Measurements from ENCODE around the gene GFER.
"Not testable (repeated sequence)": the region's sequence is repeated elsewhere in the genome, so short reads cannot be mapped to it uniquely, and the experiment has no call there.

The GFER gene

GRCh38 chr16:2005646-2006045 lies 21.7 kb downstream of the GFER start:
- DNase-seq (ENCODE audit: low read depth in 3 of 3) = no peak

- DNase-seq (ENCODE audit: low read depth in 3 of 3) = no peak
Observed at GRCh38 chr16:2006317-2006716, 22.3 kb downstream of the GFER start.

GRCh38 chr16:2007081-2007836 lies 23.3 kb downstream of the GFER start:
- DNase-seq (ENCODE audit: low read depth in 3 of 3) = no peak

DNA sequence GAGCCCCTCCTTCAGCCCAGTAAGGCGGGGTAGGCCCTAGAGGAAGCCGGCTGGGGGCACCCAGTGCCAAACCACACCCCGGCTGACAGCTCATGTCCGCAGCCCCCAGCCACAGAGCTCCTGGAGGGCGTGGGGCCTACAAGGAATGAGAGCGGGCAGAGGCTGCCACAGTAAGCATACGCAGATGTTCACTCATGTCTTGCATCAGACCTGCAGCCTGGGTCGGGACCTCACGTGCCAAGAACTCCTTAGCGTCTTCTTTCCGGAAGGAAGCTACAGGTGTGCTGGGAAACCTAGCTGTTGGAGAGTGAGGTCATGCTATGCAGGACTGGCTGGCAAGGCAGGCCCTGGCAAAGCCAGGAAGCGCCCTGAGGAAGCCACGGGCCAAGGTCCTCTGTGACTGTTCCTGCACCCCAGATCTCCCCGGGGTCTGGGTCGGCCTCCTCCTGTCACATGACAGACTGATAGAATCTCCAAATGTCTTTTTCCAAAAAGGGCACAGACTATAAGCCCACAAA lies 24.1 kb downstream of the GFER start:
- no peak for DNase-seq (ENCODE audit: low read depth in 3 of 3)

GRCh38 chr16:2008631-2009163 lies 24.7 kb downstream of the GFER start:
- peak in 1 of 3 experiments; percentile 50 for DNase-seq (ENCODE audit: low read depth in 3 of 3)

GRCh38 chr16:2009164-2009711 lies 25.2 kb downstream of the GFER start:
- no peak for DNase-seq (ENCODE audit: low read depth in 3 of 3)

DNA sequence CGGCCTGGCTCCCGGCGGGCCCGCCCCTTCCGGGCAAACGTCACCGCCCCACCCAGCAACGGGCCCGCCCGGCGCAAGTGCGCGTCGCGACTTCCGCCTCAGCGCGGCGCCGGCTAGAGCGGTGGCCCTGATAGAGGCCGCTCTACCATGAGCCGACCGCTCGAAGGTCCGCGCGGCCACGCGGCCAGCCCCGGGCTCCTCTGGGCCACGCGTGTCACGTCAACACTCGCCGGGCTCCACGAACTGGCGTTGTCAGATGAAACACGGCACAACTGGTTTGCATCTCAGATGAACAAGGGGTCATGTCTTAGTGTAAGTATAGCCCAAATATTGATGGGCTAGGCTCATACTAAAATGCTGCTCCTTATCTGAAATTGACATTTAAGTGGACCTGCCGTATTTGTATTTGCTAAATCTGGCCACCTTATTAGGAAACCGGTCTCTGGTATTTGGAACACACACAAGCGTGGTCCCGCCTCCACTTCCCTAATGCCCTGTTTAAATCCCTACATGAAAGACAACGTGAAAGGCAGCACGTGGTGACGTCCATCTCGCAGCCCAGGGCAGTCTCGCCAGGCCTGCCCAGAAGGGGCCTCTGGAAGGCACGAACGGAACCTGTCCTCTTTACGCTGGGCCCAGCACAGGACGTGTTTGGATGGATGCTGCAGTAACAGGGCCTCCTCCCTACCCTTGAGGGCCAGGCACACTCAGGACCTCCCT lies 26.0 kb downstream of the GFER start, which contains the start of gene ZNF598:
TSS of gene ZNF598 (minus strand) at position 31 of the 720 bp plus-strand sequence.
- DNase-seq (ENCODE audit: low read depth in 3 of 3) = peak; percentile 55 to 76 (median 73)

DNA sequence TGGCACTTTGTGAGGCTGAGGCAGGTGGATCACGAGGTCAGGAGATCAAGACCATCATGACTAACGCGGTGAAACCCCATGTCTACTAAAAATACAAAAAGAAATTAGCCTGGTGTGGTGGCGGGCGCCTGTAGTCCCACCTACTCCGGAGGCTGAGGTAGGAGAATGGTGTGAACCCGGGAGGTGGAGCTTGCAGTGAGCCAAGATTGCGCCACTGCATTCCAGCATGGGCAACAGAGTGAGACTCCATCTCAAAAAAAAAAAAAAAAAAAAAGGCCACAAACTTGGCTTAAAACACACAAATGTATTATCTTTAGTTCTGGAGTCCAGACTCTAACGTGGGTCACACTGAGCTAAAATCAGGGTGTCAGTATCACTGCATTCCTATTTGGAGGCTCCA lies 27.7 kb downstream of the GFER start:
- not testable (repeated sequence) for DNase-seq (ENCODE audit: low read depth in 3 of 3)

DNA sequence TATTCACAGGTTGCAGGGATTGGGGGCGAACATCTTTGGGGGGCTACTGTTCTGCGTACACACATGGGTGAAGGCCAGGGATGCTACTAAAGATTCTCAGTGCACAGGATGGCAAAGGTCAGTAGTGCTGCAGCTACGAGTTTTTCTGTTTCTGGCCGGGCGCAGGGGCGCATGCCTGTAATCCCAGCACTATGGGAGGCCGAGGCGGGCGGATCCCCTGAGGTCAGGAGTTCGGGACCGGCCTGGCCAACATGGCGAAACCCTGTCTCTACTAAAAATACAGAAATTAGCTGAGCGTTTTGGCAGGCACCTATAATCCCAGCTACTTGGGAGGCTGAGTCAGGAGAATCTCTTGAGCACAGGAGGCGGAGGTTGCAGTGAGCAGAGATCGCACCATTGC lies 29.5 kb downstream of the GFER start:
- DNase-seq (ENCODE audit: low read depth in 3 of 3) = no peak

DNA sequence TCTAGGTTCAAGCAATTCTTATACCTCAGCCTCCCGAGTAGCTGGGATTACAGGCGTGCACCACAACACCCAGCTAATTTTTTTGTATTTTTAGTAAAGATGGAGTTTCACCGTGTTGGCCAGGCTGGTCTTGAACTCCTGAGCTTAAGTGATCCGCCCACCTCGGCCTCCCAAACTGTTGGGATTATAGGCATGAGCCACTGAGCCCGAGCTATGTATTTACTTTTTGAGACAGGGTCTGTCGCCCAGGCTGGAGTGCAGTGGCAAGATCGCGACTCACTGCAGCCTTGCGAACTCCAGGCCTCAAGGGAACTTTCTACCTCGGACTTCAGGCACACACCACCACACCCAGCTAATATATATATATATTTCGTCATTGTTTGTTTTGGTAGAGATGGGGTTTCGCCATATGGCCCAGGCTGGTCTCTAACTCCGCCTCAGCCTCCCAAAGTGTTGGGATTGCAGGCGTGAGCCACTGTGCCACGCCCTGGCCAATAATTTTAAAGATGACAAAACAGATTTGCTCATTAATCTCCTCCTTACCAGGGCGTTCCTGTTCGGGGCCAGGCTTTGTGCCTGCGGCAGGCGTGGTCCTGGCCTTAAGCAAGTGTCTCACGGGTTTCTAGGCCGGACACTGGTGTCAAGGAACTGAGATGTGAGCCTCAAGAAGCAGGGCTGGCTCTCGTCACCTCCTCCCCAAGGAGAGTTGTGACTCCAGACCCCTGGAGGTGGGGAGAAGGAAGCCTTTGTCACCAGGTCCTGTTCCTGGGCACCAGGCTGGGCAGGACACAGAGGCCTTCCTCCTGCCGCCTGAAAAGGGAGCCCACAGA lies 31.3 kb downstream of the GFER start:
- no peak for DNase-seq (ENCODE audit: low read depth in 3 of 3)

GRCh38 chr16:2015947-2016208 lies 31.9 kb downstream of the GFER start:
- no peak for DNase-seq (ENCODE audit: low read depth in 3 of 3)

DNA sequence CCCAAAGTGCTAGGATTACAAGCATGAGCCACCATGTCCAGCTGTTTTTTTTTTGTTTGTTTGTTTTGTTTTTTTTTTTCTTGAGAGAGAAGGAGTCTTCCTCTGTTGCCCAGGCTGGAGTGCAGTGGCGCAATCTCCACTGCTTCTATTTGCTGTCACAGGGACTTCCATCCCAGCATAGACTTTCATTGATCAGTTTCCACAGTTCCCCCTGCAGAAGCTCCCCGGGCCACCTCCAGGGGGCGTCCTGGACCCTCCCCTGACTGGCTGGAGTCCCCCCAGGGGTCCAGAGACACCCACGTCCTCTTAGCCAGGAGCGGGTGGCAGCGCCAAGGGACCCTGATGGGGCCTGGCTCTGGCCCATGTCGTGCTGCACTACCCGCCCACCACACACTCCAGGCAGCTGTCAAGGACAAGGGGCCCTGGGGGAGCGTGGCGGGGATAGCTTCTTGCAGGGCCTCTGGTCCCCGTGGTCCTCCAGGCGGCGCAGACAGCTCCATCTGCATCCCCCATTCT lies 32.5 kb downstream of the GFER start:
- no peak for DNase-seq (ENCODE audit: low read depth in 3 of 3)

GRCh38 chr16:2019518-2019920 lies 35.5 kb downstream of the GFER start, which contains the start of gene NPW:
Gene NPW (plus strand): TSS chr16:2019785.
- peak in 2 of 3 experiments; percentile 14 to 38 for DNase-seq (ENCODE audit: low read depth in 3 of 3)

GRCh38 chr16:2019921-2020831 lies 36.2 kb downstream of the GFER start:
- no peak for DNase-seq (ENCODE audit: low read depth in 3 of 3)

- DNase-seq (ENCODE audit: low read depth in 3 of 3) = no peak
Observed at GRCh38 chr16:2022723-2023091, 38.7 kb downstream of the GFER start.

- DNase-seq (ENCODE audit: low read depth in 3 of 3) = peak; percentile 90 to 95 (median 92)
Observed at GRCh38 chr16:2023092-2024031, 39.4 kb downstream of the GFER start.

GRCh38 chr16:2024032-2024420 lies 40.0 kb downstream of the GFER start:
- no peak for DNase-seq (ENCODE audit: low read depth in 3 of 3)

DNA sequence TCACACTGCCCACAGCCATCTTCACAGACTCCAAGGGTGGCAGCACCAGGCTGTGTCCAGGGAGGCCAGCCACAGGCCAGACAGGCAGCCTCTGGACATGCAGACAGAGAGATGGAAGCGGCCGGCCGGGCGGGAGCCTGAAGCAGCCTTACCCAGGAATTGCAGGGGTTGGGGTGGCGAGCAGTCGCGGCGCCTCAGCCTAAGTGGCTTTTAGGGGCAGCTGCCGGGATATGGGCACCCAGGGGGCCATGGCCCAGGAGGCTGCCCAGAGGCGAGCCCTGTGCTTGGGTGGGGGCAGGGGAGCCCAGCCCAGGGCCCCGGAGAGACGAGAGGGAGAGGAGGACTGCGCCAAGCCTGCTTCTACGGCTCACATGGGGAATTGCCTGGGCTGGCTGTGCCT lies 41.3 kb downstream of the GFER start:
- no peak for DNase-seq (ENCODE audit: low read depth in 3 of 3)

DNA sequence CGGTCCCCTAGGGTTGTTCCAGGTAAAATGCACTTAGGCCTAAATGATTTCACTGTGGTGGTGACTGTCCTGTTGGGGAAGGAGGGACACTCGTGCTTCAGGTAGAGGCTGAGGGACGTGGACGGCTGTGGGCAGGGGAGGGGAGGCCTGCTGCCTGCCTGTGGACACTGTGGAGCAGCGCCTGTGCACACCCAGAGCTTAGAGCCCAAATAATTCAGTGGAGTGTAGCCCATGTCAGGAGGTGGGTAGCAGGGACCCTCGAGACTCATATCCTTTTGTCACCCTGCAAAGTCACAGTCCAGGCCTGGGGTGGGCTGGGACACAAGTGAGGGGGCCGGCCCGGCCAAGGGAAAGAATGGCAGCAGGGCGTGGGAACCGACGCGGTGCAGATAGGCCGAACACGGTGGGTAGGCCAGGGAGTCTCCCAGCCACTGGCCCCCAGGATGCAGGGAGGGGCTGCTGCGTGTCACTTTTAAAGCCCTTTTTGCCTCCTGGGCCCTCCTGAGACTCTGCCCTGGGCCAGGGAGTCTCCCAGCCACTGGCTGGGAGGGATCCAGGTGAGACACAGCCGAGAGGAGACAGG lies 42.0 kb downstream of the GFER start:
- no peak for DNase-seq (ENCODE audit: low read depth in 3 of 3)
